AG08395 (cell line): ENCODE measurements around the gene UFC1.
A peak's percentile ranks its signal among the peaks of the same experiment; 100 is the strongest.

Experiments
- DNase-seq: peaks from one replicate; pipeline ENCODE4 v3.0.0; 2012; ENCODE audit warnings: mixed read lengths, low spot score

UFC1 gene

DNA sequence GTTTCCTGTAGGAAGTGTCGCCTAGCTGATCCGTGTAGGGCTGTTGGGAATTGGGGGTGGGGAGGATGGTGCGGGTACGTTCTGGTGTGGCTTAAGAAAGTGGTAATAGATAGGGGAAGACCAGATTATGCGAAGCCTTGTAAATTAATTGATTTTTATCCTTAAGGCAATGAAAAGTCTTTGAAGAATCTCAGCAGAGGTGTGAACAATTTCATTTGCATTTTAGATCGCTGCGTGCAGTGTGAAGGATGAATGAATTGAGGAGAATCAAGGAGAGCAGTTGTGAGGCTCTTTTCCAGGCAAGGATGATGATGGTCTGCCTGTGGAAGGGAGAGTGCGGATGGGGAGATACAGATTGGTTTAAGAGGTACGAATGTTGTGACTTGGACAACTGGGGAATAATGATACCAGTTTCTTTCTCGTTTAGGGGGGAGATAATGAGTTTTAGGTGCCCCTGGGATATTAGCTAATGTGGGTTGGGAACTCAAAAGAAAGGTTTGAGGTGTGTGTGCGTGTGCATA lies 20.5 kb upstream of the UFC1 start:
- DNase-seq = no peak

DNA sequence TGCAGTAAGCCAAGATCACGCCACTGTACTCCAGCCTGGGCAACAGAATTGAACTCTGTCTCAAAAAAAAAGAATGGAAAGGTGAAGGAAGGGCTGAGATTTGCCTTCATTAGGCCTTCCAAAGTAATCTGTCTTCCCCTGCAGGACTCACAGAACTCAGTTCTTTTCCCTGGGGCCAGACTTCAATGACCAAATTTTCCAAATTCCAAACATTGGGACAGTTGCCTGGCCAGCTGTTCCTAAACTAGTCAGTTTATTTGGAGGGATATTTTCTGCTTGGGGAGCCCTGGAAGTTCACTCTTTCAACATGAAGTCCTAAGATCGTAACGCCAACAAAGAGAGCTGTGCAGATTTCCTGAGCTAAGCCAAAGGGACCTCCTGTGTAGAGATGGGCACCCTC lies 15.9 kb upstream of the UFC1 start:
- no peak for DNase-seq

GRCh38 chr1:161138431-161138830 lies 15.3 kb upstream of the UFC1 start:
- no peak for DNase-seq

GRCh38 chr1:161139766-161140165 lies 14.0 kb upstream of the UFC1 start:
- DNase-seq = peak; percentile 60

DNA sequence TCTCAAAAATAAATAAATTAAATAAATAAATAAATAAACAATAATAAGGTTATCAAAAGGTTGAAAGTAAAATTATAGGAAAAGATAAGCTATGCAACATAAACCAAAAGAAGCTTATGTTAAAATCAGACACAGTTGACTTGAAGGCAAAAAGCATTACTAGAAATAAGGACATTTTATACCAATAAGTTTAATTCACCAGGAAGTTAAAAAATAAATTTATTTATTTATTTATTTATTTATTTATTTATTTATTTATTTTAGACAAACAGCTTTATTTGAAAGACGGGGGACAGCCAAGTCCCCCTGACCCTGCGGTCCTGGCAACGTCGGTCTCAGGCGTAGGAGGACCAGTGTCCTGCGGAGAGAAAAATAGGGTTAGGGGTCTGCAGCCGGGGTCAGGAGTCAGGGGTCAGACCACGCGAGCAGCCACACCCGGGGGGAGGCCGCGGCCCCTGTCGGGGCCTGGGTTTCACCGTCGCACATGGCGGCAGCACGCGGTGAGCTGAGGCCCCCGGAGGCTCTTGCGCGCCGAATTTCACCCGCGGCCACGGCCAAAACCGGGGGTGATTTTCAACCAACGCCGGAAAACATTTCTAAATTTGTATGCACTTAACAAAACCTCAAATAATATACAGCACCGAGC lies 12.9 kb upstream of the UFC1 start:
- no peak for DNase-seq

- DNase-seq = no peak
Observed at GRCh38 chr1:161145832-161146231, 7.9 kb upstream of the UFC1 start.

- no peak for DNase-seq
Observed at GRCh38 chr1:161153176-161153575, 602 bp upstream of the UFC1 start.

DNA sequence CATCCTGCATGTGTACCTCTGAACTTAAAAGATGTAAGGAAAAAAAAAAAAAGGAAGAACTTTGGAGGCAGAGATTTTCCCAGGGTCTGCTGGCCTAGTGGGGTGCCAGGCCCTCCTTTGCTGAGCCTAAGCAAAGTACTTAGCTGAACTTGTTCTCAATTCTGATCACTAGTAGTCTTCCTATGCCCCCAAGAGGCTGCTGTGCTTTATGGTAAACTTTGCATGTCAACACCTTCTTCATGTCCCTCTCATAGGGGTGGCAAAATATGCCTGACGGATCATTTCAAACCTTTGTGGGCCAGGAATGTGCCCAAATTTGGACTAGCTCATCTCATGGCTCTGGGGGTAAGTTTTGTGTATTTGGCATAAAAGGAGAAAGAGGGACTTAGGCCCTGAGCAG lies 4.1 kb downstream of the UFC1 start:
- DNase-seq = no peak

DNA sequence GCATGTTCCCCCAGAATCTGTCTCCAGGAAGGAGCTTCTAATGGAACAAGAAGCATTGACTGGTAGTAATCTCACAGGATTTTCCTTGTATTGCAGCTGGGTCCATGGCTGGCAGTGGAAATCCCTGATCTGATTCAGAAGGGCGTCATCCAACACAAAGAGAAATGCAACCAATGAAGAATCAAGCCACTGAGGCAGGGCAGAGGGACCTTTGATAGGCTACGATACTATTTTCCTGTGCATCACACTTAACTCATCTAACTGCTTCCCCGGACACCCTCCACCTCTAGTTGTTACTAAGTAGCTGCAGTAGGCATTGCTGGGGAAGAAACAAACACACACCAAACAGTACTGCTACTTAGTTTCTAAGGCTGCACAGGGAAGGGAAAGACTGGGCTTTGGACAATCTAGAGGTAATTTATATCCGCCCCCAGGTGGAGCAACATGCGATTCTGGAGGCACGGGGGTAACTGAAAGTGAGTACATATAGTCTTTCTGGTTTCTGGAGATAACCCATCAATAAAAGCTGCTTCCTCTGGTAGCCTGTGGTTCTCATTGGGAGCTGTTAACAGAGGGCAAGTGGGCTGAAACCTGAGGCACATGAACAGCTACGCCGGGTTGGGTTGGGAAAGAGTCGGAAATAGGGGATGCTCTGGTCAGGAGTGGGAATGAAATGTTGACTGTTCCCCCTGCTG lies 4.7 kb downstream of the UFC1 start:
- no peak for DNase-seq

- DNase-seq = peak; percentile 99
Observed at GRCh38 chr1:161159087-161159912, 5.5 kb downstream of the UFC1 start, which contains the start of gene USP21. USP21 (plus strand) TSS chr1:161159500; CDS start chr1:161160641, 1,141 bp downstream.

DNA sequence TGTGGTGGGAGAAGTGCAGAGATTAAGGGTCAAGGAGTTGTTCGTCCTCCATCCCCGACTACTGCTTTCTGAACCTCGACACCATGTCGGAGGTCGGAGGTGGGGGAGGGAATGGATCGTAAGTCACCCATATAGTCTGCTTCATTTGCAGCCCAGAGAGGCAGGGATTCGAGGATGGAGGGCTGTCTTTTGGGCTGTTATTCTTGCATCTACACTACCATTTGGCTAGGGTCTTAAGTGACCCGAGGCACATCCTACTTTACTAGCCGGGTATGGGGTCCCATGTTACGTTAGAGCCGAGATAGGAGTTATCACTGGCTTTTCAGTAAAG lies 6.1 kb downstream of the UFC1 start:
- no peak for DNase-seq

GRCh38 chr1:161160671-161161145 lies 6.9 kb downstream of the UFC1 start:
- no peak for DNase-seq

DNA sequence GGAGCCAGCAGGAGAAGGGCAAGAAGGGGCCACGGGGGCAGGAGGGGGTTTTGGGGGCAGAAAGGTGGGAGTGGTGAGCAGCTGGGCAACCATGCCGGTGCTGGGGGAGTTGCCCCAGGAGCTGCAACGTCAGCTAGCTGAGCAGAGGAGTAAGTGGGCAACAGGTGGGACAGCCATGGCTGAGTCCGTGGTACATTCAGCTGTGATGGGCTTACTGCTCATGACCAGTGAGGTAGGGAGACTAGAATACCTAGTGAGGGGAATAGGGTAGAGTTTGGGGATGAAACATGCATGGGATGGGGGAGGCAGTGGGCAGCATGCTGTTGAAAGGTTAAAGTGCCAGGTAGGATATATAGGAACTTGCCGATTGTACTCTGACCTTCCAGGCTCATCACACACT lies 7.9 kb downstream of the UFC1 start:
- no peak for DNase-seq

DNA sequence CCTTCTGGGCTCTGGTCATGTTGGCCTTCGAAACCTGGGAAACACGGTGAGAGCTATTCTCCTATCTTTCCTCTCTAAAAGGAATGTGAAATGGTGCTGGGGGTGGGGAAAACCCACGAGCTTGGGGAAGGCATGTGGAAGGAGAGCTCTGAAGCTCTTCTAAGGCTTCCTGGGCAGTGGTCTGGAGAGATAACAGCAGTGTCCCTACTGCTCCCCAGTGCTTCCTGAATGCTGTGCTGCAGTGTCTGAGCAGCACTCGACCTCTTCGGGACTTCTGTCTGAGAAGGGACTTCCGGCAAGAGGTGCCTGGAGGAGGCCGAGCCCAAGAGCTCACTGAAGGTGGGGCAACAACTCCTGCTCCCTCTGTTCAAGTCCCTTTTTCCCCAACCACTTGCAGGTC lies 8.3 kb downstream of the UFC1 start:
- no peak for DNase-seq

DNA sequence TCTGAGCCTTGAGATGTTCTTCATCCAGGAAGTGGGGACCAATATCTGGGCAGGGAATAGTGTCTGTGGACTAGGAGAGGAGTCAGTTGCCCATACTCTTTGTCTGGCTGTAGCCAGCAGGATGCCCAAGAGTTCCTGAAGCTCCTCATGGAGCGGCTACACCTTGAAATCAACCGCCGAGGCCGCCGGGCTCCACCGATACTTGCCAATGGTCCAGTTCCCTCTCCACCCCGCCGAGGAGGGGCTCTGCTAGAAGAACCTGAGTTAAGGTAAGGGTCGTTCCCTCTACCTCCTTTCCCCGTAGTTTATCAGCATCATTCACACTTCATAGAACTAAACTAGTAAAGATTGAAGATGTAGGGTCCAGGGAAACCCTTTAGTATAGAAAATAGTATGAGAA lies 9.0 kb downstream of the UFC1 start:
- no peak for DNase-seq

- no peak for DNase-seq
Observed at GRCh38 chr1:161163793-161164192, 10.0 kb downstream of the UFC1 start.

DNA sequence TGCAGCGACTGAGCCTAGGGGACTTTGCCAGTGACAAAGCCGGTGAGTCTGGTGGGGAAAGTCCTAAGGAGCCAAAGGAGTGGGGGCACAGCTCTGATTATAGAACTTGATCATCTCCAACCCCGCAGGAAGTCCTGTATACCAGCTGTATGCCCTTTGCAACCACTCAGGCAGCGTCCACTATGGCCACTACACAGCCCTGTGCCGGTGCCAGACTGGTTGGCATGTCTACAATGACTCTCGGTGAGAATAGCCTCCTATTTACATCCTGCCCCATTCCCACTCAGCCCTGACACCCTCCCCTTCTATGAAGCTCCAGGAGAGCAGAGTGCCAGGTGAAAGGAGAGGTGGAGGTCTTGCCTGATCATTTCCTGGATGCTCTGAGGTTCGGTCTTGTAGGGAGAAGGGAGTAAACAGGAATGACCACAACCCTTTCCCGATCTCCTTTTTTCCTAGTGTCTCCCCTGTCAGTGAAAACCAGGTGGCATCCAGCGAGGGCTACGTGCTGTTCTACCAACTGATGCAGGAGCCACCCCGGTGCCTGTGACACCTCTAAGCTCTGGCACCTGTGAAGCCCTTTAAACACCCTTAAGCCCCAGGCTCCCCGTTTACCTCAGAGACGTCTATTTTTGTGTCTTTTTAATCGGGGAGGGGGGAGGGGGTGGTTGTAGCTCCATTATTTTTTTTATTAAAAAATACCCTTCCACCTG lies 11.3 kb downstream of the UFC1 start:
- DNase-seq = no peak

DNA sequence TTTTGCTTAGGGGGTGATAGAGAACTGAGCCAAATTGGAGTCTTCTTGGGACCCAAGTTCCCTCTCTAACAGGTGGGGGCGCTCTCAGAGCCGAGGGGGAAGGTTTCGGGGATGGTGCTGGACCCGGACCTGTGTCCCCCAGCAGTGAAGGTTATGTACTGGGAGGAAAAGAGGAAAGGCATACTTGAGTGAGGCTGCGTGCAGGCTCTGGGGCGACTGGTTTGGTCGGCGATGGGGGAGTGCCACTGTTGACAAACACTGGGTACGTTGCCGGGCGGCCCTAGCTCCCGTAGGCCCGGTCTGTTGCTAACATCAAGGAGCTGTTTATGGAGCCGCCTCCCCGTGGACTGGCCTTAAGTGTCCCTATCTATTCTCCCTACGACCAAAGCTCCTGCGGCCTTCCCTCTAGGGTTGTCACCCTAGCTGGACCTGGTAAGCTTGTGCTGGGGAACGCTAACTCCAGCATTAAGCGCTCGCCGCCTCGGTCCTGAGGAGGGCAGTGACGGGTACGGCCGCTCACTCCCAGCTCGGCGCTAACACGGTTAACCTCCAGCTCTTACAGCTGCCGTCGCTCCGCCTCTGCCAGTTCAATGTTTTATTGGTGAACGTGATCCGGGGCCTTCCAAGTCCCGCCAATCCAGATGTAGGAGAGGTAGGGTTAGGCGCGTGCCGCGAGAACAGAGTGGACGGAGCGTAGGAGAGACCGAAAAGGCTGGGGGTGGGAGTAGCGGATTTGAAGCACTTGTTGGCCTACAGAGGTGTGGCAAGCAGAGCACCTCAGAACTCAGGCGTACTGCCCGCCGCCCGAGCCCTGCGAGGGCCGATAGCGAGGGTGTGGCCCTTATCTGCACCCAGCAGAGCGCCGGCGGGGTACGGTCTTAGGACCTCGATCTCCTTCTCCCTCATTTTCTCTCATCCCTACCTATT lies 12.2 kb downstream of the UFC1 start, which contains the start of gene PPOX:
Gene PPOX, plus strand, starts transcription at position 685 of the 927 bp plus-strand sequence. CDS start 422 bp downstream, outside the sequence.
- peak; percentile 94 for DNase-seq

GRCh38 chr1:161166669-161167548 lies 13.1 kb downstream of the UFC1 start:
- DNase-seq = no peak

GRCh38 chr1:161168906-161169305 lies 15.1 kb downstream of the UFC1 start:
- no peak for DNase-seq
